NK-92 treated with Interleukin-12 subunit alpha and Interleukin-12 subunit beta, amount 100 ng/mL, for 24 hours (cell line): Measurements from ENCODE around the gene ARMC9.

Experiments
- DNase-seq: peaks from one replicate; lab custom pipeline; 2025; lab: John Stamatoyannopoulos, UW

Gene ARMC9

GRCh38 chr2:231383416-231384108, 185.1 kb downstream of the ARMC9 start:
- DNase-seq = peak; percentile 75

GRCh38 chr2:231384109-231384435, 185.6 kb downstream of the ARMC9 start:
- DNase-seq = no peak

DNA sequence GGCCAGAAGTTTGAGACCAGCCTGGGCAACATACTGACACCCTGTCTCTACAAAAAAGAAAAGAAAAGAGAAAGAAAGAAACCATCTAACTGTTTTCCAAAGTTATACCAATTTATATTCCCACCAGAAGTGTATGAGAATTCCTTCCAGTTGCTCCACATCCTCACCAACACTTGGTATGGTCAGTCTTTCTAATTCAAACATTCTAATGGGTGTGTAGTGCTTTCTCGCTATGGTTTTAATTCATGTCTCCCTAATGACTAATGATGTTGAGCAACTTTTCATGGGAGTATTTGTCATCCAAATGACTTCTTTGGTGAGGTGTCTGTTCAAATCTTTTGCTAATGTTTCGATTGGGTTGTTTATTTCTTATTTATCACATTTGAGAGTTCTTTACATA, 186.5 kb downstream of the ARMC9 start:
- no peak for DNase-seq

DNA sequence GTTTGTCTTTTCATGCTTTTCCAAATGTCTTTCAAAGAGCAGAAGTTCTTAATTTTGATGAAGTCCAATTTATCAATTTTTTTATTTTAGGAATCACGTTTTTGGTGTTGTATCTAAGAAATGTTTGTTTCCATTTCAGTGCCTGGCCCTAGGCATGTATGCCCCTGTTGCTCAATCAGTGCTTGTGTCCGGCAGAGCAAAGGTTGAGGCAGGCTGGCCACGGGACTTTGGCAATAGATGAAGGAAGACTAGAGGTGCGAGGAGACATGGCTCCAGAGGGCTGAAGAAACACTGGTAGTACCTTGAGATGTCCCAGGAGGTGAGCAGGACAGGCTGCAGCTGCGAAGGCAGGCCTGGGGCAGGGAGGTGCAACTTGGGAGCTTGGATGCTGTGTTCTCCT, 187.0 kb downstream of the ARMC9 start:
- DNase-seq = no peak

DNA sequence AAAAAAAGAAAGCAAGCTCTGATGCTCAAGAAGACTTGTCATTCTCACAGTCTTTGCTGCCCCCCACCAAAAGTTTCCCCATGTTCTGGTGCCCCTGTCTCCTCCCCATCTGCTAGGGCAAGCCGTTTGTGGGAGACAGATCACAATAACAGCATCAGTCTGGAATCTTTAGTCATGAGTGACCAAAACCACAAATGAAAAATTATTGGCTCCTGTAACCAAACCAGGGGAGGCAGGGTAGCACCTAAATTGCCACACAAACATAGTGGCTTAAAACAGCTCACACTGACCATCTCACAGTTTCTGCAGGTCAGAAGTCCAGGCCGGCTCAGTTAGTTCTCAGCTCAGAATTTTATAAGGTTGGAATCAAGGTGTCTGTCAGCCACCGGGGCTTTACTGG, 188.0 kb downstream of the ARMC9 start:
- peak; percentile 37 for DNase-seq

DNA sequence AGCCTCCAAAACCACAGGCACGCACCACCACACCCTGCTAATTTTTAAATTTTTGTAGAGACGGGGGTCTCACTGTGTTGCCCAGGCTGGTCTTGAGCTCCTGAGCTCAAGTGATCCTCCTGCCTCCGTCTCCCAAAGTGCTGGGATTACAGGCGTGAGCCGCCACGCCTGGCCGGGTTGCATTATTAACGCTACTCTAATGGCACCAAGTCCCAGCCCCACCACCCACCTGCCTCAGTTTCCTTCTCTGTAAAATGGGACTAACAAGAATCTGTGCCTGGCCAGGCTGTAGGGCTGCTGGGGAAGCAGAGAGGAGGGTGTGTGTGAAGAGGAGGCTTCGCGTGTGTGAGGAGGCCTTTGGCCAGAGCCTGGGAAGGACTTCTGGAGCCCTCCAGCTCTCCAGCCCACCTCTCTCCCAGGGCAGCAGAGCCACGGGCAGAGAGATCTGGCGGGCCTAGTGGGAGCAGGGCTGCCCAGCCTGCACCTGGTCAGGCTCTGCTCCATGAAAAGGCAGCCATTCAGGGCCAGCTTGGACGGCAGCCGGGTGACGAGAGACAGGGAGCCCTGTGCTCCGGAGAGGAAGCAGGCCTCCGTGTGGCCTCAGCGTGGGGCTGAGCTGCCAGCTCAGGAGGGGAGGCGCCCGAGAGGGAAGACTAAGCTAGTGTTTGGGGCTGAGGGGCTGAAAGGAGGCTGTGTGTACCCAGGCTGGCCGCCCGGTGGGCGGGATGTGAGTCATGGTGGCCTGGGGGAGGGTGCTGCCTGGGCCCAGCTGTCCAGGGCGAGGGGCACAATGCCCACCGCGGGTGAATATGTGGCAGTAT, 189.7 kb downstream of the ARMC9 start:
- no peak for DNase-seq

DNA sequence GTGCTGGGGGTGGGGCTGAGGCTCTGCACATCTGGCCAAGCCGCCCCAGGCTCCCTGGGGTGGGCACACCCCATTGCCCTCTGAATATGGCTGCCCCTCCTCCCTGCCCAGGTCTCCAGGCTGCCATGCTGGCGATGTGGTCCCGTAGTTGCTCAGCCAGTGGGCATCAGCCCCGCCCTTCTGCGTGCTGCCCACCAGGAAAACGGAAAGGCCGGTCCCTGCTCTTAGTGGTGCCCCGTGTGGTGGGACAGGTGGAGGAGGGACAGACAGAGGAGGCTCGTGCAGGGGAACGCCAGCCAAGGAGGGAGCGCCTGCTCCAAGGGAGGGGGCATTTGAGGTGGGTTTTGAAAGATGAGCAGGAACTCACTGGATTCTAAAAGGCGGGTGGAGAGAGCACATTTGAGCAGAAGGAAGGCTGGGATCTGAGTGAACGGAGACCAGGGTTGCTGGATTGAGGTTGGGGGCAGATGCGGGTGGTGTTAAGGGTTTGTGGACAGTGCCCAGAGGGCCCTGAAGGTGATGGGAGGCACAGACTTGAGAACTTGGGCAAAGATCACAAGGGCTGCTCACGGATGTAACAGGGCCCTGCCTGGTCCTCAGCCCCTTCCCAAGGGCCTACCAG, 190.4 kb downstream of the ARMC9 start:
- no peak for DNase-seq

DNA sequence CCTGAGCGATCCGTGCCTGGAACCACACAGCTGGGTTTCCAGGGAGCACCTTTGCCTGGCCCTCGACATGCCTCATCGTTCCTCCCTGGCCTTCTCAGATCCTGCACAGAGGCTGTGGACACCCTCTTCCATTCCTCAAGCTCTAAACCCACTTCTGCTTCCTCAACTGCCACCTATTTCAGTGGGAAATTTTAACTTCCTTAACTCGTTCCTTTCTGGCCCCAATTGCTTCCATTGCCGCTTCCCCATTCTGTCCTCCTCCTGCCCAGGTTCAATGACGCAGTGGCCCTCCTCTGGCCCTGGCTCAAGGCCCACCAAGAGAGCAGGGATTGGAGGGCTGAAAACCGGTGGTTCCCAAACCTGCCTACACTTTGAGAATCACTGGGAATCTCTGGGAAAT, 192.2 kb downstream of the ARMC9 start:
- no peak for DNase-seq

DNA sequence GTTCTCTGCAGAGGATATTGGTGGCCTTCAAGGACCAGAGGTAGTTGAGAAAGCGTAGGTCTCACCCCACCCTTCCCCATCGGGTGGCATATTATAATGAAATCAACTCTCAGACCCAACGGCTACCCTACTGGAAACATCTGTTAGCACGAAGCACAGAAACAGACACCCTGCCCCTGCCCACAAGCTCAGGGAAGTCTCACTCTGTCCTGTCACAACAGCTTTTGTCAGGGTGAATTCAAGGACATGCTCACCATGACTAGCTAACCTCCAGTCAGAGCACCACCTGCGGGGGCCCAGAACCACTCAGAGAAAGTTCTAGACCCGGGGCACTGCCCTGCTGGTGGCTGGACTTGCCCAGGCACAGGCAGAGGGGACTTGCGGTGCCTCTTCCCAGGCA, 193.6 kb downstream of the ARMC9 start:
- DNase-seq = no peak

DNA sequence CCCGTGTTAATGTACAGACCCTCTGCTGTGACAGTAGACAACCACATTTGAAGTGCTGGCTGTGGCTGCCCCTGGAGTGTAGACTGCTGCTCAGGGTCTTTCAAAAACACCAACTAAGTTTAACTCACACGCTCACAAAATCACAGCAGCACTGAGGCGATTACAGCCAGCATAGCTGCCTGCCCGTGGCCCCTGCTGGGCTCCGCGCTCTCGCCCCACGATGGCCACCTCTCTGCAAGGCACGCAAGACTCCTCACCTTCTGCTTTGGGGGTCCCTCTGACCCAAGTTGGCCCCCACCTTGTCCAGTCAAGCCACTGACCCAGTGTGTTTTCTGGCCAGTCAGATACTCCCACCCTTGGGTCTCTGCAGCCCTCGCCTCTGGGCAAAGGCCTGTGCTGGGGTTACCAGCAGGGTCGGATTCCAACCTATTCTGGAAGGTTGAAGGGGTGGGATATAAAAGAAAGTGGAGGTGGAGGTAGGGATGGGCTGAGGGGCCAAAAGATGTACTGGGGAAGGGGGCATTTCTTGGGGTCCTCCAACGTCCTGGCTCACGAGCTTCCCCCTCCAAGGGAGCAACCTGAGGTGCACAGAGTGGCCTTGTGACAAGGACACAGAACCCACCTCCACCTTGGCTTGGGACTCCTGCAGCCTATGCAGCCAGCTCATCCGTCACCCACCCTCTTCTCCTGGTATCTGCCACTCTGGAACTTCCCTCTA, 194.2 kb downstream of the ARMC9 start:
- no peak for DNase-seq

DNA sequence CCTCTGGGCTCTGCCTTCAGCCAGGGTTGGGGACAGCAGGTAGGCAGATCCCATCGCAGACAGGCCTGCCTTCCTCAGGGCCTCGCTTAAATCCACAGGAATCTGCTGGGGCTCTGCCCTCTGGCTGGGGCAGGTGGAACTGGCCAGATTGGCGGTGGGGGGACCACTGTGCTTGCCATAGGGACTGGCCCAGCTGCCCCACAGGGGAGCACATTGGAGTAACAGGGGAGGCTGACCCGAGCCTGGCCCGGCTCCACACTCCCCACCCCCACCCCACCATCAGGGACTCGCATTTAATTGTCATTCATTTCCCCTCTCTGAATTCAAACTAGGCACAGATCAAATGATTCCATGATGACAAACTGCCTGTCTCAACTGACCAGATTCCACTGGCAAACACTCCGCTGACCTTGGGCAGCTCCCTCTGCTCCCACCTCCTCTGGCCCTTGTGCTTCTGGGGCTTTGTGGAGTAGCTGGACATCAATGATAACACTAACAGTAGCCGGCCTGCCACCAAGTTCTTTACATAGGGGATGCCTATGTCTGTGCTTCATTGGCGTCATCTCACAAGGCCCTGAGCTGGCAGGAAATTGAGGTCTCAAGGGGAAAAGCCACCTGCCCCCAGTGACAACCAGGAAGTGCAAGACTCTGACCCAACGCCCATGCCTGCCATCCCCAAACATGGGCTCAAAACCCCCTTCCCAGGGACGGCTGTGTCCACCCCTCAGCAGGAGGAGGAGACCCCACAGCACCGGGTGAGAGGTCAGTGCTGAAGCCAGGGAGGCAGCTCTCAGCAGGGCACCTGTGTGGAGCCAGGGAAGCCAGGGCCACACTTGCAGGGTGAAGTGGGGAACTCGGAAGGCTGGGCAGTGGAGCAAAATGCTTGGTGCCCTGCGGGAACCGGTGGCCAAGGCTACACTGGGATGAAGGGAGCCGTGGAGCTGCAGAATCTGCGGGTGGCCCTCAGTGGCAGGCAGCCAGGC, 195.0 kb downstream of the ARMC9 start:
- peak; percentile 80 for DNase-seq

- peak; percentile 81 for DNase-seq
These were observed 196.0 kb downstream of the ARMC9 start for GRCh38 chr2:231394211-231395141.

DNA sequence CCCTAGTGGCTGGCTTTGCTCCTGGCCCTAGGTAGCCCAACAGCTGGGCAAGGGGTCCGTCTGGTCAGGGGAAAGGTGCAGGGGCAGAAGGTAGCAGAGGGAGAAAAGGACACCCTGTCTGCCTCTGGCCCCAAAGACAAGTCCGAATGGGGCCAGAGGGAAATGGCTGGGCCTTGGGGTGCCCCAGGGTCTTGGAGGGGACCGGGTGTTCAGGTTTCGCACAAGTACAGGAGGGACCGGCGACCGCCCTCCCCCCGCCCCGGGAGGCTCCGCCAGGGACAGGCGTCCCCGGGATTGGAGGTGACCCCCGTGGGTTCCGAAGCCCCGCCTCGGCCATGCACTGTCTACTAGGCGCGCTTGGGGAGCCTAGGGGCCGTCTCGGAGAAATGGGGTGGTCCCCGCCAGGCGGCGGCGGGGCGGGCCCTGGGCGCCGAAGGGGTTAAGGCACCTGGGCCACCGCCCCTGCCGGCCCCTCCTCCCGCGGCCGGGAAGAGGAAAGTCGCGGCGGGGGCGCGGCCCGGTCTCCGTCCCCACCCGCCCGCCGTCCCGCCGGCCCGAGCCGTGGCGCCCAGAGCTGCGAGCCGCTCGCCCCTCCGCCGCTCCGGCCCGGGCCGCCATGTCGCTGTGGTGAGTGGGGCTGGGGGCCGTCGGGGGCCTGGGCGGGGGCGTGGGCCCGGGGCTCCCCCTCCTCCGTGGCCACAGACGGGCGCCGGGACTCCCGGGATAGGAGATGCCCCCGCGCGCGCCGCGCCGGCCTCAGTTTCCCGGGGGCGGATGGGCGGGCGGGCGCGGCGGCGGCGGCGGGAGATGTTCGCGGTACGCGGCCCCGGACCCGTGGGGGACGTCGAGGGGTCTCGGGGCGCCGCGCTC, 197.0 kb downstream of the ARMC9 start, which contains the start of gene B3GNT7:
Gene B3GNT7 (plus strand): TSS at position 523 of the 870 bp plus-strand sequence. CDS start 94 bp downstream, at position 617.
- DNase-seq = peak; percentile 76

- DNase-seq = no peak
These were observed 197.8 kb downstream of the ARMC9 start for GRCh38 chr2:231396058-231396821.

DNA sequence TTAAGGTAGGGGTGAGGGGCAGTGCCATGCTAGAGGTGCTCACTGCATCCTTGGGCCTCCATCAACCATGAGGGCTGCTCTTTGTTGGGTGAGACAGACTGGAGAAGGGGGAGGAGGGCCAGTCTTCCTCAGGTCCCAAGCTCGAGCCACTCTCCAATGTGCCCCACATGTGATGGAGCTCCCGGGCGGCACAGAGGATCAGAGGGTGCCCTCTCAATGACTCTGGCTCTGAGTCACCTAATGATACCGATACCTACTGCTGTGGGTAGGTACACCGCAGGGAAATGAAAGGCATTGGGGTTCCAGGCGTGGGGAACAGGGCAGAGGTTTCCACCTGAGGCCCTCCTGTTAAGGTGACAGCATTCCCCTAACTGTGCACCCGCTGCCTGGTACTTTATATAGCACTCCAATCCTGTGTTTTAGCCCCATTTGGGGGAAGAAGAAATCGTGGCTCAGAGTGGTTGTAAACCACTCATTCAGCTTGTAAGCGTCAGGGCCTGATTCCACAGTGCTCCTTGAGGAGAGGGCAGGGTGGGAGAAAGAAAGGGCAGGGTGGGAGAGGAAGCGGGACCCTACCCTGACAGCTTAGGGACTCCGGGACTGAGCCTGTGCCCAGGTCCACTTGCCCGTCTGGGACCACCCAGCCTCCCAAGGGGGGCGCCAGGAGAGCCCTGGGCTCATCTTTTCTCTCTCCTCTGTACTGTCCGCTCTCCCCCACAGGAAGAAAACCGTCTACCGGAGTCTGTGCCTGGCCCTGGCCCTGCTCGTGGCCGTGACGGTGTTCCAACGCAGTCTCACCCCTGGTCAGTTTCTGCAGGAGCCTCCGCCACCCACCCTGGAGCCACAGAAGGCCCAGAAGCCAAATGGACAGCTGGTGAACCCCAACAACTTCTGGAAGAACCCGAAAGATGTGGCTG, 198.8 kb downstream of the ARMC9 start:
- DNase-seq = no peak

- DNase-seq = no peak
These were observed 199.5 kb downstream of the ARMC9 start for GRCh38 chr2:231397928-231398294.

DNA sequence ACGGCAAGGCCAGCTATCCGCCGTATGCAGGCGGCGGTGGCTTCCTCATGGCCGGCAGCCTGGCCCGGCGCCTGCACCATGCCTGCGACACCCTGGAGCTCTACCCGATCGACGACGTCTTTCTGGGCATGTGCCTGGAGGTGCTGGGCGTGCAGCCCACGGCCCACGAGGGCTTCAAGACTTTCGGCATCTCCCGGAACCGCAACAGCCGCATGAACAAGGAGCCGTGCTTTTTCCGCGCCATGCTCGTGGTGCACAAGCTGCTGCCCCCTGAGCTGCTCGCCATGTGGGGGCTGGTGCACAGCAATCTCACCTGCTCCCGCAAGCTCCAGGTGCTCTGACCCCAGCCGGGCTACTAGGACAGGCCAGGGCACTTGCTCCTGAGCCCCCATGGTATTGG, 200.2 kb downstream of the ARMC9 start:
- no peak for DNase-seq
